Activated CD4-positive, alpha-beta T cell treated with anti-CD3 and anti-CD28 coated beads for 48 hours (primary cell): ENCODE data around the gene VSTM1.
A peak's percentile ranks its signal among the peaks of the same experiment; 100 is the strongest.

Experiments
- DNase-seq: peaks from one replicate; pipeline ENCODE4 v3.0.0-alpha.2; 2020

VSTM1 gene

DNA sequence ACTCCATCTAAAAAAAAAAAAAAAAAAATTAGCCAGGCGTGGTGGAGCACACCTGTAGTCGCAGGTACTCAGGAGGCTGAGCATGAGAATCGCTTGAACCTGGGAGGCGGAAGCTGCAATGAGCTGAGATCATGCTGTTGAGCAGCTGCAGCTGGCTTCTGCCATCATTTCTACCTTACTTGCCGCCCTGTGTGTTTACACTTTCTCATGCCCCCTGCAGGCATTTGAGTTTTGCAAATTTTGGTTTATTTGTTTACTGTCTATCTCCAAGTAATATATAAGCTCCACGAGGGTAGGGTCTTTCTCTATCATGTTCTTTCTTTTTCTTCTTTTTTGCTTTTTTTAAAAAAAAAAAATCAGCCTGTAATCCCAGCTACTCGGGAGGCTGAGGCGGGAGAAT is 54.3 kb downstream of the VSTM1 start:
- no peak for DNase-seq

DNA sequence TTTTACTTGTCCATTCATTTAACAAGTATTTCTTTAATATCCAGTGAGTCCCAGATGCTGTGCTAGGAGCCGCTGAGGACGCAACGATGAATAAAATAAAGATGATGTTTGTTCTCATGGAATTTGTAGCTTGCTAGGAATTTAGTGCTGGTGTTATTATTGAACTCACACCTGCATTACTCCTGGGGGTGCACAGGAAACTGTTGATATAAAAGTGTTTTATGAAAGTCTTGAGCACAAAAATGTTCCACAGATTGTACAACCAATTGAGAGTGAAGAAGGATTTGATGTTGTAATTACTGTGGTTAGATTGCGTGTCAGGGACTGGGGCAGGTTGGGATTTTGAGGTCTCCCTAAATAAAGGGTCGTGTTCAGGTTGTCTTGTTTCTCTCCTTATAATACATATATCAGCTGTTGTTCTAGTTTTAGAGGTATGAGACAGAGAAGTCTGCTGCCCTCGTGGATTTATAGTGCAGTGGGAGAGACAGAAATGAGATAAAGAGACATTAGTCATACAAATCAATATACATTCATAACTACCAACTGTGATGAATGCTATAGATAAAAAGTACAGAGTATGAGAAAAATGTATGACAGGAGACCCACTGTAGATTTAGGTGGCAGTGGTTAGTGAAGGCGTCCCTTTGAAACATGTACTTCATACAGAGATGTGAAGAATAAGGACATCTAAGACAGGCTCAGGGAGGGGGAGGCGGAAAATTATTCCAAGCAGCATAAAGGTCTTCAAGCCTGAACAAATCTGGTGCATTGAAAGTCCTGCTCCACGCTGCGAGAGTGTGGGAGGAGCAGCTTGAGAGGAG is 61.0 kb downstream of the VSTM1 start:
- DNase-seq, result no peak

DNA sequence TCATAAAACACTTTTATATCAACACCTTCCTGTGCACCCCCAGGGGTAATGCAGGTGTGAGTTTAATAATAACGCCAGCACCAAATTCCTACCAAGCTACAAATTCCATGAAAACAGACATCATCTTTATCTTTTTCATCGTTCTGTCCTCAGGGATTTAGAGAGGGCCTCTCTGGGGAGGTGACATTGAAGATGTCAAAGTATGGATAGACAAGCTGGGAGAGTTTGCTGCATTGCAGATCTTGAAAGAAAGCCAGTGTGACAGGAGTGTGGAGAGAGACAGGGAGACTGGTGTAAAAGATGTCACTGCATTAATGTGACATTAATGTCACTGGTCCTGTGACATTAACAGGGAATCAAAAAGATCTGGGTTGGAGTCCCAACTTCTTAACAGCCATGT is 62.2 kb downstream of the VSTM1 start:
- DNase-seq, result no peak

DNA sequence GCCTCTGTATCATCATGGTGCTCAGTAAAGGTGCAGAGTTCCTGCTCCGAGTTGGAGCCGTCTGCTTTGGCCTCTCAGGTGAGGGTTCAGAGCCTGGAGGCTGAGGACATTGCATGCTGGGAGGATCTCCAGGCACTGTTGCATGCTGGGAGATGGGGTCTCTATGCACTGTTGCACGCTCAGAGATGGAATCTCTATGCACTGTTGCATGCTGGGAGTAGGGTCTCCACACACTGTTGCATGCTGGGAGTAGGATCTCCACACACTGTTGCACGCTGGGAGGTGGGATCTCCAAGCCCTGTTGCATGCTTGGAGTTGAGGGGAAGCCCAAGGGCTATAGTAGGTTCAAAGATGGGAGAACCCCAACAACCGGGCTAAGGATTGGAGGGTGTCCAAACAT is 64.0 kb downstream of the VSTM1 start:
- DNase-seq, result no peak

DNA sequence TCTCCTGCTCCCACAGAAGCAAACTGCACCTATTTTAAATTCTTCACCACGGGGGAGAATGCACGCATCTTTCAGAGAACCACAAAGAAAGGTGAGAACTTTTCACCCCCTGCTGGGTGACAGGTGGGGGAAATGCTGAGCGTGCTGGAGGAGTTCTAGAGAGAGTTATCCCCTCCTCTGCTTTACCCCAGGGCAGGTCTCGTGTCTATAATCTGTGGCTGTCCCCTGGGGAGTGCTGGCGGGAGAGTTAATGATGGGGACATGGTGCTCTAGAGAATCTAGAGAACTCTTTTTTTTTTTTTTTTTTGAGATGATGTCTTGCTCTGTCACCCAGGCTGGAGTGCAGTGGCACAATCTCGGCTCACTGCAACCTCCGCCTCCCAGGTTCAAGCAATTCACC is 65.5 kb downstream of the VSTM1 start:
- DNase-seq, result no peak

DNA sequence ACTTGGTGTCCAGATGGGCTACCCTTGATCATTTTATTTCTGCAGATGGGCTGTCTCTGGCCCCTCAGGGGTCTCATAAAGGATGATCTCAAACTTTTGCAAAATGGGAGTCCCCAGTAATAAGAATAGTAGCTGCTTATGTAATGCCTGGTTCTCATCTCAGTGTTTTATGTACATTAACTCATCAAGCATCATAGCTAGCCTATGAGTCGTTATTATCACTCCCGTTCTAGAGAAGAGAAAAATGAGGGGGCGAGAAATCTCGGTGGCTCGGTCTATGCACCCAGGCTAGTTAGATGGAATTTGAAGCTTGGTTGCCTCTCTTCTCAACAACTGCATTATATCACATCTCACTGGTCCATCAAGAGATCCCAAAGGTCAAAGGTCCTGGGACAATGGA is 68.9 kb downstream of the VSTM1 start:
- DNase-seq, result peak; percentile 18

DNA sequence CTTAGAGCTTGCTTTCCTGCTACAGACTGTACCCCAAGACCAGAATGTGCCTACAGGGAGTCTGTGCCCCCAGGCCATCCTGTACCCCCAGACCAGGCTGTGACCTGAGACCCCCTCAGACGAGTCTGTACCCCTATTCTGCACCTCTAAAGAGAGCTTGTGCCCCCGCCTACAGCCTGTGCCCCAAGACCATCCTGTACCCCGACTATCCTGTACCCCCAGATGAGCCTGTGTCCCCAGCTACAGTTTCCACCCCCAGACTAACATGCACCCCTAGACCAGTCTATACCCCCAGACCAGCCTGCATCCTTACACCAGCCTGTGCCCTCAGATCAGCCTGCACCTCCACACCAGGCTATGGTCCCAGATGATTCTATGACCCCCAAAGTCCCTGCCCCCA is 70.2 kb downstream of the VSTM1 start:
- DNase-seq, result no peak

DNA sequence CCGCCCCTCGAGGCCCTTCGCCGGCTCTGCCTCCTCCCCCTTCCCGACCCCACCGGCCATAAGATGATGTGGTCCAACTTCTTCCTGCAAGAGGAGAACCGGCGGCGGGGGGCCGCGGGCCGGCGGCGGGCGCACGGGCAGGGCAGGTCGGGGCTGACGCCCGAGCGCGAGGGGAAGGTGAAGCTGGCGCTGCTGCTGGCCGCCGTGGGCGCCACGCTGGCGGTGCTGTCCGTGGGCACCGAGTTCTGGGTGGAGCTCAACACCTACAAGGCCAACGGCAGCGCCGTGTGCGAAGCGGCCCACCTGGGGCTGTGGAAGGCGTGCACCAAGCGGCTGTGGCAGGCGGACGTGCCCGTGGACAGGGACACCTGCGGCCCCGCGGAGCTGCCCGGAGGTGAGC is 70.9 kb downstream of the VSTM1 start:
- DNase-seq, result no peak

DNA sequence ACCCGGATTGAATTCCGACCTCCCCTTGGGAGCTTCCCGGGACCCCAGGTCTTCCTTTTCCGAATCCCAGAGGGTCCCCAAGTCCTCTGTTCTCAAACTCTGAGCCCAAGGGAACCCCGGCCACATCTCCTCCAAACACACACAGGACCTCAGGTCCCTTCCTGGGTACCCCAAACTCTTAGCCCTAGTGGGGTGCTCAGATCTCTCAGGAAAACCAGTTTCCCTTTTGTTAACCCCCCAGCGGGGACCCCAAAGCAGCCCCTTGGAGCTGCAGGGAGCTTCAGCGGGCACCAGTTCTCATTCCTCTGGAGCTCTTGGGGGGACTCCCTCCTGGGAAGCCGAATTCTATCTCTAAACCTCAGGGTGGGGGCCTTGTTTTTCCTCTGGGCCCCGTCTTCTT is 71.5 kb downstream of the VSTM1 start:
- DNase-seq, result no peak

DNA sequence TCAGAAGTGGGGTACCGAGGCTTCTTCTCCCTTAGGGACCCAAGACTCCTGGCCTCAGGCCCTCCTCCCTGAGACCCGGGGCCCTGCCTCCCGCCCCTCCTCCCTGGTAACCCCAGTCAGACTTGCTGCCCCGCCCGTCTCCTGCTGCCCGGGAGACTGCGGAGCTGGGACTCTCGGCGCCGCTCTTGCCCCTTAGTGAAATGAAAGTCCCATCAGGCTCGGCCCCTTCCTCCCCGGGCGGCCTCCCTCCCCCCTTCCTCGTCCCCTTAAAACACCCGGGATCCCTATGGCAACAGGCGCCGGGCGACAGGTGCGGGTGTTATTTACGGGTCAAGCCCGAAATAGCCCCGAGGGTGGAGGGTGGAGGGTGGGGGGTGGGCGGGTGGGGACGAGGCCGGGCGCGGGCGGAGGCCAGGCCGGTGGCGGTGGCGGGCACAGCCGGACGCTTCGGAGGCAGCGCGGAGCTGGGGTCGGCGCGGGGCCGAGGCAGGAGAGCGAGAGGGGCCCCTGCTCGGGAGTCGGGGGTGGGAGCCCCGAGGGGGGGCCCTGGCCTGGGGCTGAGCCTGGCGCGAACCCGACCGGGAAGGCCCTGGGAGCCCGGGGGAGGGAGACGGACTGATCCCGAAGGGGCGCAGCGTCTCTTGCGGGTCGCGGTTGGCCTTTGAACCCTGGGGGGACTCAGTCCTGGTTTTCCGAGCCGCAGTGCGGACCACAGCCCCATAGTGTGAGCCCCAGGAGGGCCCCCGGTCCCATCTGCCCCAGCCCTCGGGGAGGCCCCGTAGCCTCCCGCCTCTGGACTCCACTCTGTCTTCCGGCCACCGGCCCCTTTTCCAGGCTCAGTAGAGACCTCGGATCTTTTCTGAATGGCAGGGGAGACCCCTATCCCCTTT is 72.2 kb downstream of the VSTM1 start, which contains the start of gene CACNG6:
CACNG6 (plus strand) TSS at position 414 of the 890 bp plus-strand sequence. CDS start 1,241 bp downstream, outside the sequence.
- DNase-seq, result no peak
